GM18951 (cell line): ENCODE results near the gene CHP2.

Source experiments
- POLR2A ChIP-seq: IDR thresholded peaks from 4 replicates; pipeline ENCODE4 v1.6.1; 2011; ENCODE audit warnings: mild to moderate bottlenecking; ENCODE audit not compliant: insufficient read length, insufficient read depth; ENCODE audit errors: extremely low read depth
- in situ Hi-C: fragments of 300-500 bp; cut with MboI; formaldehyde crosslinking; loops from one replicate; pipeline ENCODE4 v1.12.0; 2022; ENCODE audit warnings: low sequenced_read_pairs, mixed read lengths, inconsistent platforms; ENCODE audit not compliant: unreplicated experiment

CHP2 gene

GRCh38 chr16:23801378-23801777 lies 46.6 kb downstream of the CHP2 start:
- in situ Hi-C loops = no loop called here
- no peak for TF ChIP-seq POLR2A

DNA sequence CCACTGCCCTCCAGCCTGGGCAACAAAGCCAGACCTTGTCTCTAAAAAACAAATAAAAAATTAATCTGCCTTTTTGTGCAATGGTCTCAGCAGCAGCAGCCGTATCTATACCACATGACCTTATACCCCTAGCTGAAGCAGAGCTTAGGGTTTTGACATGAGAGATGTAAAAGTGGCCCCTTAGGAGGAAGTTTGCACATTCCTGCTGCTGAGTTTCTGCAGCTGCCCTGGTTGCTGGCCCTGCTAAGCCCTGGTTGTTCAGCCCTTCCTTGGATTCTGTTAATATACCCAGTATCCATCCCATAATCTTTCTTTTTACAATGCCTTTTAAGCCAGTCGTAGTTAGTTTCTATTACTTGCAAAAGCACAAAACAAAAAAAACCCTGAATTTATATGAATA lies 48.0 kb downstream of the CHP2 start:
- in situ Hi-C loops = no loop called here
- TF ChIP-seq POLR2A = no peak

DNA sequence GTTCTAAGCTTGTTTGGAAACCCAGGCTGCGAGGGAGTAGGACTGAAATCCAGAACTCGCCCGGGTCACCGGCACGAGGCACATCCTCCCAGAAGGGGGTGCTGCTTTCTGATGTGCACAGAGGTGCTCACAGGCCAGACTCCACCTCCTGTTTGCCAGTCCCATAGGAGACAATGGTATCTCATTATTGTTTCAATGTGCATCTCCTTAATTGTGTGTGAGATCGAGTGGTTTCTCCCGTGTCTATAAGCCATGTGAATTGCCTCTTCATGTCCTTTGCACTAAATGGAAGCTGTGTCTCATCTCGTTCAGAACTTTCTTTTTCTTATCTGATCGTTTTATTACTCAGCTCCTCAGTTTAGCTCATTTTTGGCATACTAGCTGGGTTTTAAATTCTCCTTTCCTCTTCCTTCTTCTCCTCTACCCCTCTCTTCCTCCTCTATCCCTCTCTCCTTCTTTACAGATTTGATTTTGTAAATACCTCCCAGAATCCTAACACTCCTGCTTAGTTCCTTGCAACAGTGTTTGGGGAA lies 48.8 kb downstream of the CHP2 start:
- in situ Hi-C loops = no loop called here
- no peak for TF ChIP-seq POLR2A

- TF ChIP-seq POLR2A = no peak
- in situ Hi-C loops = loop anchor here (5.0 kb wide), 1 partner anchor 220 kb away; no protein-coding TSS in a partner anchor
Observed at GRCh38 chr16:23807028-23807427, 52.2 kb downstream of the CHP2 start.
